WI38 (cell line): ENCODE results near the gene MCC.

Experiments
- H3K4me3 ChIP-seq: 2 replicates; pipeline ENCODE4 v1.5.1; 2011; ENCODE audit warnings: low read depth, mild to moderate bottlenecking, control low read depth, low read length
- TF ChIP-seq, protein P1 (sequence below): IDR thresholded peaks from 2 replicates; pipeline ENCODE4 v1.5.1; 2012; ENCODE audit warnings: low read depth, mild to moderate bottlenecking, control low read depth, low read length

Gene MCC

DNA sequence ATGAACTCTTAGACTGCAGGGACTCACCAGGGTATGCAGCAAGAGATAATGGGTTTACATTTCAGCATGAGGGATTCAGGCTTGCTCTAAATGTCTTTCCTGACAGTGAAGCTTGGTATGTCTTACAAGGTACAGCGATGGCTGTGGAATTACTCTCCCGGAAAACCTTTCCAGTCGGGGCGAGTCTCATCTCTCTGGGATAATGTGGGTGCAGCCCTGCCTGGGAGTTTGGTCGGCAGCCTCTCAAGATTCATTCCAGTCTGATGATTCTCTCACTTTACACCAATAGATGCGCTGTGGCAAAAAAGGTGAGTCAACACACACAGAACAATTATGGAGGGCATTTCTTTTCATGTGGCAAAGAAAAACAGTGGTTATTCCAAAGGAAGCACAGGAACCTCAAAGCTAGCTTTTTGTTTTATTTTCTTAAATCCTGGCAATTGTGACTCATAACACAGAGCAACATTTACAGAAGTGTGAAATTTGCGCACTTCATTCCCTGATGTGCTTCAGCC lies 321.3 kb downstream of the MCC start:
- TF ChIP-seq, protein P1, sequence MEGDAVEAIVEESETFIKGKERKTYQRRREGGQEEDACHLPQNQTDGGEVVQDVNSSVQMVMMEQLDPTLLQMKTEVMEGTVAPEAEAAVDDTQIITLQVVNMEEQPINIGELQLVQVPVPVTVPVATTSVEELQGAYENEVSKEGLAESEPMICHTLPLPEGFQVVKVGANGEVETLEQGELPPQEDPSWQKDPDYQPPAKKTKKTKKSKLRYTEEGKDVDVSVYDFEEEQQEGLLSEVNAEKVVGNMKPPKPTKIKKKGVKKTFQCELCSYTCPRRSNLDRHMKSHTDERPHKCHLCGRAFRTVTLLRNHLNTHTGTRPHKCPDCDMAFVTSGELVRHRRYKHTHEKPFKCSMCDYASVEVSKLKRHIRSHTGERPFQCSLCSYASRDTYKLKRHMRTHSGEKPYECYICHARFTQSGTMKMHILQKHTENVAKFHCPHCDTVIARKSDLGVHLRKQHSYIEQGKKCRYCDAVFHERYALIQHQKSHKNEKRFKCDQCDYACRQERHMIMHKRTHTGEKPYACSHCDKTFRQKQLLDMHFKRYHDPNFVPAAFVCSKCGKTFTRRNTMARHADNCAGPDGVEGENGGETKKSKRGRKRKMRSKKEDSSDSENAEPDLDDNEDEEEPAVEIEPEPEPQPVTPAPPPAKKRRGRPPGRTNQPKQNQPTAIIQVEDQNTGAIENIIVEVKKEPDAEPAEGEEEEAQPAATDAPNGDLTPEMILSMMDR, result no peak
- H3K4me3 ChIP-seq, result peak overlapping the region; percentile 0; the same call in 1 of the 2 replicates

DNA sequence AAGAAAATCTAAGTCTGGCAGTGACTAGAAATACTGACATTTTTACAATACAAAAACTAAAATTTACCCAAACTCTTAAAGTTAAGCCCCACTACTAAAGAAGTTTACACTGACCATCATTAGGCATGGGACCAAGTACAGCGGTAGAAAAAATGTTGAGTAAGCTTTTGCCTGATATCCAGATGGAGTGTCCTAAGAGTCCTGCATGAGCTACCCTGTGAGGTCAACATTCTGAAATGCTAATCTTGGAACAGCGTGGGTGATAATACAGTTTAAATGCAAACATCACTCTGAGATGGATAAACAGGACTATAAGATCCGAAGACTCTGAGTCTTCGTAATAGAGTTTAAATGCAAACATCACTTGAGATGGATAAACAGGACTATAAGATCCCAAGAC lies 322.0 kb downstream of the MCC start:
- TF ChIP-seq, protein P1, result no peak

DNA sequence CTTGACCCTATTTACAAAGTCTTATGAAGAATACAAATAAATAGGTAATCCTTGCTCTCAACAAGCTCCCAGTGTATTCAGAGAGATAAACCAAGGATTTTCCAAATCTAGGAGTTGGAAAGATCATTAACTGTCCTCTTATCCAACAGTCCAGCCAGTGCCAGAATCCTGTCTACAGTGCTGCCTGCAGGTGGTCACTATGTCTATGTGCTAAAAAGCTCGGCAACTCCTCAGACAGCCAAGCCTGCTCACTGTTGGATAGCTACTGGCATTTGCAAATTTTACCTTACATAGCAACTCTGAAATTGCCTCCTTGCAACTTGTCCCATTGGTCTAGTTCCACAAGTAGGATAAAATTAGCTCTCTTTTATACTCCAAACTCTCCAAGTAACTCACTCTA lies 324.2 kb downstream of the MCC start:
- TF ChIP-seq, protein P1, result no peak
- no peak overlapping the region for H3K4me3 ChIP-seq

More for the DNA sequence above, 322.0 kb downstream of the MCC start:
- no peak overlapping the region for H3K4me3 ChIP-seq

DNA sequence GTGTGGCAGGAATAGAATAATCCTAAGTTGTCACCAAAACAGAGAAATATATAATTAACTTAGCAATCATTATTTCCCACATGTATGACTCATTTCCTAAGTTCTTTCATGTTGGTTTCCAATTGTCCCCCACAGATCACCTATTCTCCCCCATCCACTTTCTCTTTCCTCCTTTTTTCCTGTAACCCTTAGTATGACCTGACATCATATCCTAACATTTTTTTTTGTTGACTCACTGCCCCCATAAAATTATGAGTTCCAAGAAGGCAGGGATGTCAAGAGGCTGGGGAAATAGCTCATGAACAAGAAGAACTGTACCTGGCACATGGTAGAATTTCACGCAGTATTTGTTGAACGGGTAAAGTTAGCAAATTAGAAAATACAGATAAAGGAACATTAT lies 324.9 kb downstream of the MCC start:
- TF ChIP-seq, protein P1, result no peak
- H3K4me3 ChIP-seq, result no peak overlapping the region

DNA sequence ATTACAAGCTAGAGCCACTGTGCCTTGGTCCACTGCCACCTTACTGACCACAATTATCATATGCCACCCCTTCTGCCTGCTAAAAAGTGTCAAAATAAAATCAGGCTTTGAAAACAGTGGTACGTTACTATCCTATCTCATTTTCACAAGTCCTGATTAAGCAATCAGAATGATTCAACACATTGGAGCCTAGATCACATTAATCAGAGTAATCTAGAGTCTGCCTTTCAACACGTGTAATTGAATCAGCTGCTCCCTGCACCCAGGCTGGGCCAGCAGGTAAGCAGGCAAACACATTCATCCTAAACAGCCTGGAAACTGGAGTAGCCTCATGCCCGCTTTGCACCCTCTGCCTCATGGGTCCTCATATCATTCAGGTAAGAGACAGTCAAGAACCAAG lies 325.5 kb downstream of the MCC start:
- TF ChIP-seq, protein P1, result no peak
- H3K4me3 ChIP-seq, result no peak overlapping the region

DNA sequence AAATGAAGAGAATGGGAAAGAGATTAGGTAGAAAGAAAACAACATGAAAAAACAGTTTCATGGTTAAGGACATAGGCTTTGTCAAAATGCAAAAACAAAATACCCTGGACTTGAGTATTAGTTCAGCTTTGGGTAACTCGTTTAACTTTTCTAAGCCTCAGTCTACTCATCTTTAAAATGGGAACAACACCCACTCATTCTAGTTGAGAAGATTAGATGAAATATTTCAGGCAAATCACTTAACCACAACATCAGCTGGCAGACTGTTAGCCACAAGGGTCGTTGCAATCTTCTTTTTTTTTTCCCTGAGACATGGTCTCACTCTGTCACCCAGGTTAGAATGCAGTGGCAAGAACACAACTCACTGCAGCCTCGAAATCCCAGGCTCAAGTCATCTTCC lies 326.0 kb downstream of the MCC start:
- TF ChIP-seq, protein P1, result no peak
- no peak overlapping the region for H3K4me3 ChIP-seq

DNA sequence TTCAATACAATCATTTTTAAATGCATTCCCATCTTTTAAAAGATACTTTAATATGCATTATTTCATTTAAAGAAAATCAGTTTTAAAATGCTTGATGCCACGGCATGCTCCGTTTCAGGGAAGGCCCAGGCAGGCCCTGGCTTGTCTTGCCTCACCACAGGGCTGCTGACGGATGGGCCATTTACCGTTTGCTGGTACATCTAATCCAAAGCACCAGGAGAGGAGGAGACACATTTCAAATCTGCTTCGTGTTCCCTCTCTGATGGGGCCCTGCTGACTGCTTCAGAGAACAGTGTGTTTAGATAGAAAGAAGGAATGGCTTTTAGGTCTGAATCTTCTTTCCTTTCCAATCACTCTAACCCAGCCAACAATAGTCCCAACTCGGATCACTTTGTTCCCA lies 326.4 kb downstream of the MCC start:
- H3K4me3 ChIP-seq, result no peak overlapping the region
- TF ChIP-seq, protein P1, result no peak
